GM18907 (cell line): ENCODE results near the gene RAPGEF4.

Source experiments
- ATAC-seq: cut with Tn5 transposase; IDR thresholded peaks from one replicate; pipeline ENCODE4 v1.9.1; 2021; ENCODE audit warnings: mild to moderate bottlenecking, moderate library complexity; ENCODE audit not compliant: unreplicated experiment

The RAPGEF4 gene

GRCh38 chr2:172928756-172929155 lies 193.1 kb downstream of the RAPGEF4 start:
- no peak for ATAC-seq

- ATAC-seq = no peak
Measured at GRCh38 chr2:172929644-172930043, 194.0 kb downstream of the RAPGEF4 start.

- no peak for ATAC-seq
Measured at GRCh38 chr2:172930871-172931255, 195.2 kb downstream of the RAPGEF4 start.

- no peak for ATAC-seq
Measured at GRCh38 chr2:172931256-172931894, 195.7 kb downstream of the RAPGEF4 start.

- no peak for ATAC-seq
Measured at GRCh38 chr2:172931918-172932520, 196.4 kb downstream of the RAPGEF4 start.

- no peak for ATAC-seq
Measured at GRCh38 chr2:172937884-172938712, 202.5 kb downstream of the RAPGEF4 start.

- ATAC-seq = no peak
Measured at GRCh38 chr2:172938713-172939375, 203.2 kb downstream of the RAPGEF4 start.

GRCh38 chr2:172943539-172943938 lies 207.9 kb downstream of the RAPGEF4 start:
- ATAC-seq = no peak

- no peak for ATAC-seq
Measured at GRCh38 chr2:172944022-172944793, 208.6 kb downstream of the RAPGEF4 start.

GRCh38 chr2:172944794-172945509 lies 209.3 kb downstream of the RAPGEF4 start:
- no peak for ATAC-seq

- no peak for ATAC-seq
Measured at GRCh38 chr2:172945510-172945850, 209.8 kb downstream of the RAPGEF4 start.

- no peak for ATAC-seq
Measured at GRCh38 chr2:172947461-172948153, 212.0 kb downstream of the RAPGEF4 start.

GRCh38 chr2:172949522-172949921 lies 213.9 kb downstream of the RAPGEF4 start:
- no peak for ATAC-seq

GRCh38 chr2:172950565-172950964 lies 214.9 kb downstream of the RAPGEF4 start:
- no peak for ATAC-seq

- ATAC-seq = no peak
Measured at GRCh38 chr2:172951554-172951953, 215.9 kb downstream of the RAPGEF4 start.

GRCh38 chr2:172953411-172953810 lies 217.8 kb downstream of the RAPGEF4 start:
- ATAC-seq = no peak

- no peak for ATAC-seq
Measured at GRCh38 chr2:172953970-172954852, 218.6 kb downstream of the RAPGEF4 start.

GRCh38 chr2:172955587-172955986 lies 219.9 kb downstream of the RAPGEF4 start:
- no peak for ATAC-seq

- no peak for ATAC-seq
Measured at GRCh38 chr2:172957734-172958133, 222.1 kb downstream of the RAPGEF4 start.
